Esophagus muscularis mucosa (tissue), 4 donors: ENCODE results near the gene CYYR1. TPM values are rescaled to one million over a fixed set of nuclear protein-coding genes. Genes with fewer than 3 reads are reported as not detected.

Source experiments
- DNase-seq: peaks from one replicate; pipeline ENCODE4 v3.0.0-alpha.2; 2017; ENCODE audit errors: extremely low spot score
- H3K27ac ChIP-seq, 4 donors: fragments of 200-600 bp; sonication (generic); replicated peaks in 1 of 4; 1 replicate in 3 of 4; 2 replicates in 1 of 4; pipeline ENCODE4 v1.5.1; 2016 to 2019; ENCODE audit warnings: mild to moderate bottlenecking in 1 of 4
- H3K27me3 ChIP-seq, 4 donors: fragments of 200-600 bp; sonication (generic); one replicate each; pipeline versions ENCODE4 v1.5.1 to v1.6.0; 2016 to 2019
- H3K36me3 ChIP-seq, 4 donors: fragments of 200-600 bp; sonication (generic); one replicate each; pipeline ENCODE4 v1.5.1; 2016 to 2019
- H3K4me1 ChIP-seq, 4 donors: fragments of 200-600 bp; sonication (generic); one replicate each; pipeline ENCODE4 v1.5.1; 2016 to 2019
- H3K4me3 ChIP-seq, 4 donors: fragments of 200-600 bp; sonication (generic); 1 replicate in 2 of 4; 2 replicates in 2 of 4; pipeline ENCODE4 v1.5.1; 2016 to 2019; ENCODE audit warnings: mild to moderate bottlenecking in 4 of 4, moderate library complexity in 1 of 4
- H3K9me3 ChIP-seq, 4 donors: fragments of 200-600 bp; sonication (generic); 1 replicate in 3 of 4; 2 replicates in 1 of 4; pipeline ENCODE4 v1.5.1; 2016 to 2019
- EP300 ChIP-seq: sonication (generic); formaldehyde crosslinking; IDR thresholded peaks from one replicate; pipeline ENCODE4 v1.6.1; 2017; ENCODE audit warnings: antibody characterized with exemption
- POLR2A ChIP-seq: fragments of 450-650 bp; IDR thresholded peaks from one replicate; pipeline ENCODE4 v1.6.1; 2017; ENCODE audit warnings: antibody characterized with exemption, moderate library complexity, mild to moderate bottlenecking, low read depth
- POLR2AphosphoS5 ChIP-seq, 2 donors: sonication (generic); formaldehyde crosslinking; IDR thresholded peaks; one replicate each; pipeline ENCODE4 v1.6.1; 2017; ENCODE audit warnings: antibody characterized with exemption in 2 of 2
- WGBS: methylation state at CpG from one replicate; pipeline ENCODE4 v1.1.5; 2018; 5-methylcytosine and 5-hydroxymethylcytosine counted together
- intact Hi-C: fragments of 100-400 bp; cut with DNase I; formaldehyde crosslinking; loops from one replicate; pipeline ENCODE4 v1.15.1; 2023
- total RNA-seq, 4 donors: library from RNA; depleted of rRNA; stranded (reverse); fragments of >200 nt; gene quantifications; one replicate each; pipeline versions ENCODE4 v1.1.0 to v1.2.1, GENCODE V29; 2016
- TF ChIP-seq, protein P1 (sequence below), 3 experiments: fragments of 200-600 bp in 2 of 3; fragments of 450-650 bp in 1 of 3; sonication (generic) in 2 of 3; IDR thresholded peaks; one replicate each; pipeline ENCODE4 v1.5.1; 2017 to 2019; ENCODE audit warnings: antibody characterized with exemption in 3 of 3, mild to moderate bottlenecking in 2 of 3, moderate library complexity in 1 of 3

Gene CYYR1
- 10 to 100 TPM in 3 of 4 donors, 1 to 10 TPM in 1; 10.0 to 19.3 (median 16.3) TPM for total RNA-seq

DNA sequence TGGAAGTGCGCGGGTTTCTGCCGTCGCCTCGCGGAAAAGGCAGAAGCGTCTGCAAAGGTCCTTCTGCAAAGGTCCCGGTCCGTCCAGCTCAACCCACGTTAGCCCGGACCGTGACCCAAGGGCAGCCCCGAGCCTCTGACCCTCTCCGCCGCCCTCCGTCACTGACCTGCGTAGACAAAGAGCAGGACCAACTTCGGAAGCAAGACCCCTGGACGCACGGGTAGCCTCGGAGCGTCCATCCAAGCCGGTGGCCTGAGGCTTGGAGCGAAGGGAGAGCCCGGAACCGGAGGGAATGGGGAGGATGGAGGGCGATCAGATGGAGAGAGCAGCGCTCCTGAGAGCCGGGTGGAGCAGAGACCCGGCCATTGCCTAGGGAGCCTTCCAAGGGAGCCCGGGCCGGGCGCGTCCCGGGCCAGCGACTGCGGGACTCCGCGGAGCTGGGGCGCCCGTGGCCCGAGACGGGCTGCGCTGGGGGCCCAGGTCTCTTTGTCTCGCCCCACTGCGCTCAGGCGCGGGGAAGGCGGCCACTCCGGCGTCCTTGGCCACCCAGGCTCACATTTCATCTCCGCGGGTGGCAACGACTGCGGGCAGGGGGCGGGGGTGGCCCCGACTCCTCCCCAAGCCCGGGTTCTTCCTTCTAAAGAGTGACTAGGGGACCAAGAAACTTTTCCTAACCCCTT lies at the start of gene CYYR1:
CYYR1 (minus strand) TSS at position 585 of the 680 bp plus-strand sequence; CDS start at position 239, 346 bp downstream.
- Histone ChIP-seq H3K27me3 (peaks cover 0 to 10% (median 3%) of the 10 kb centered on the region in 4 donors), H3K4me1 (no peaks in the 10 kb centered on the region), H3K27ac (peak within 1 kb of the TSS; percentile 47 to 71 (median 59)), H3K9me3 (peaks cover 0 to 20% (median 11%) of the 10 kb centered on the region in 4 donors), H3K4me3 (peak within 1 kb of the TSS; percentile 43 to 51 (median 46)), H3K36me3 (no peaks in the 10 kb centered on the region)
- TF ChIP-seq POLR2AphosphoS5 (IDR thresholded peaks at IDR 0.05) (peak; percentile 21 to 30), POLR2A (no peak), EP300 (no peak)
- TF ChIP-seq, protein P1, sequence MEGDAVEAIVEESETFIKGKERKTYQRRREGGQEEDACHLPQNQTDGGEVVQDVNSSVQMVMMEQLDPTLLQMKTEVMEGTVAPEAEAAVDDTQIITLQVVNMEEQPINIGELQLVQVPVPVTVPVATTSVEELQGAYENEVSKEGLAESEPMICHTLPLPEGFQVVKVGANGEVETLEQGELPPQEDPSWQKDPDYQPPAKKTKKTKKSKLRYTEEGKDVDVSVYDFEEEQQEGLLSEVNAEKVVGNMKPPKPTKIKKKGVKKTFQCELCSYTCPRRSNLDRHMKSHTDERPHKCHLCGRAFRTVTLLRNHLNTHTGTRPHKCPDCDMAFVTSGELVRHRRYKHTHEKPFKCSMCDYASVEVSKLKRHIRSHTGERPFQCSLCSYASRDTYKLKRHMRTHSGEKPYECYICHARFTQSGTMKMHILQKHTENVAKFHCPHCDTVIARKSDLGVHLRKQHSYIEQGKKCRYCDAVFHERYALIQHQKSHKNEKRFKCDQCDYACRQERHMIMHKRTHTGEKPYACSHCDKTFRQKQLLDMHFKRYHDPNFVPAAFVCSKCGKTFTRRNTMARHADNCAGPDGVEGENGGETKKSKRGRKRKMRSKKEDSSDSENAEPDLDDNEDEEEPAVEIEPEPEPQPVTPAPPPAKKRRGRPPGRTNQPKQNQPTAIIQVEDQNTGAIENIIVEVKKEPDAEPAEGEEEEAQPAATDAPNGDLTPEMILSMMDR (IDR thresholded peaks at IDR 0.05): no peak
- WGBS: 12% methylated on average over 45 of the region's 58 CpGs
- DNase-seq: no peak
- intact Hi-C loops: no loop called here

DNA sequence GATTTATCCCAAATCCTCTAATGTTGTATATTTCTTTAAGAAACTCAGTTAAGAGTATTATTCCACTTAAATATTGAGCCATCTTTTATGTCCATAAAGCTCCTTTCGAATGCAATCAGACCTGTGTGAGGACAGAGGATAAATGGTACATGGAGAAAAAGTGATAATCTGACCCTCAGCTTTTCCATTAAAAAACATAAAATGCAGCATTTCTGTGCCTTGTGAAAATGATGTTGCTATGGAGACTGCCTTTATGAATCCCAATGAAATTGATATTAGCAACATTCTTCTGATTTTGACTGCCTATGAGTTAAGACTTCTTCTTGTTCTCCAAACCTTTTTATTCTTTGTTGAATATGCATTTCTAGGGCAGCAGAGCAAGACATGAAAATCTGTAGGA lies 44.1 kb upstream of the CYYR1 start:
- TF ChIP-seq POLR2AphosphoS5 (IDR thresholded peaks at IDR 0.05) (no peak), EP300 (no peak), POLR2A (no peak)
- TF ChIP-seq, protein P1 (IDR thresholded peaks at IDR 0.05): no peak
- H3K4me3 ChIP-seq: no peak overlapping the region
- intact Hi-C loops: no loop called here
- no peaks in the 10 kb centered on the region for H3K9me3 ChIP-seq
- no peaks in the 10 kb centered on the region for H3K4me1 ChIP-seq
- H3K27ac ChIP-seq: no peak overlapping the region
- 0% methylated on average over 1 of the region's 1 CpG for WGBS
- no peaks in the 10 kb centered on the region for H3K36me3 ChIP-seq
- no peak for DNase-seq
- no peaks in the 10 kb centered on the region for H3K27me3 ChIP-seq

DNA sequence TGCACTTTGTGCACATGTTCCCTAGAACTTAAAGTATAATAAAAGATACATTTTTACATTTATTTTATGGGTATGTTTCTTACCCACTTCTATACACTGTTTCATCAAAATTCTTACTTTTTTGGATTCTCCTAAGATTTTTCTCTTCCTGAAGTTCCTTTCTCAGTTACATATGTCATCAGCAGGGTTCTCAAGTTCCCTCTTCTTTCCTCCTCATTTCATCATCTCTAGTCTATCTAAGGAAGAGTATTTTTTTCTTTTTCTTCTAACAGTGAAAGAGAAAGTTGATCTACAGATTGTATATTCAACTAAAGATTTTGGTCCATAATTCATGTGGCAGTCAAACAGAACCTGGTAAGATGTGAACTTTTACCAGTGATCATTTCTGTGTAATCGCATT lies 41.2 kb upstream of the CYYR1 start:
- intact Hi-C loops: no loop called here
- TF ChIP-seq POLR2AphosphoS5 (IDR thresholded peaks at IDR 0.05) (no peak), POLR2A (no peak), EP300 (no peak)
- TF ChIP-seq, protein P1 (IDR thresholded peaks at IDR 0.05): no peak
- Histone ChIP-seq H3K36me3 (no peaks in the 10 kb centered on the region), H3K9me3 (no peaks in the 10 kb centered on the region), H3K4me3 (no peak overlapping the region), H3K27ac (no peak overlapping the region), H3K27me3 (no peaks in the 10 kb centered on the region), H3K4me1 (no peaks in the 10 kb centered on the region)
- WGBS: 97% methylated on average over 1 of the region's 1 CpG
- no peak for DNase-seq

DNA sequence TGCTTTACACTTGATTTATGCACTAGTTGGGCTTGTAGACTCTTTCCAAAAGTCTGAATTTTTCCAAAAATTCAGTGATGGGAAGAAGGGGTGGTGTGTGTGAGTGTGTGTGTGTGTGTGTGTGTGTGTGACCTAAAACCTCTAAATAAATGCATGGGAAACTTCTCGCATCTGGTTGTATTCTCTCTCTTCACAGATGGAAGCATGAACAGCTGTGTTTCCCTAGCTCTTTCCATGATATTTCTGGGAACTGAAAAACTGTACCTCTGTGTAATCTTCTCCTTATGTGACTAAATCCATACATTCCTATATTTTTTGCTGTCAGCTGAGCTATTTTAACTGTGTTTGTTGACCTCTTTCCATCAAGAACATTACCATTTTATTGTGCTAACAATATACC lies 26.2 kb upstream of the CYYR1 start:
- no peak for DNase-seq
- intact Hi-C loops: no loop called here
- H3K36me3 ChIP-seq: no peaks in the 10 kb centered on the region
- H3K4me3 ChIP-seq: no peak overlapping the region
- no peak overlapping the region for H3K27ac ChIP-seq
- TF ChIP-seq, protein P1 (IDR thresholded peaks at IDR 0.05): no peak
- no peak for TF ChIP-seq POLR2A
- TF ChIP-seq EP300: no peak
- TF ChIP-seq POLR2AphosphoS5 (IDR thresholded peaks at IDR 0.05): no peak
- 95% methylated on average over 1 of the region's 1 CpG for whole genome bisulfite sequencing
- no peaks in the 10 kb centered on the region for H3K27me3 ChIP-seq
- H3K9me3 ChIP-seq: no peaks in the 10 kb centered on the region
- no peaks in the 10 kb centered on the region for H3K4me1 ChIP-seq
